Measurements from ENCODE around the gene PLTP. TPM values are rescaled to one million over a fixed set of nuclear protein-coding genes. Genes with fewer than 3 reads are reported as not detected.

Gene PLTP
- total RNA-seq, 4 donors from 2014 or later: 215 to 1,101 (median 301) TPM

DNA sequence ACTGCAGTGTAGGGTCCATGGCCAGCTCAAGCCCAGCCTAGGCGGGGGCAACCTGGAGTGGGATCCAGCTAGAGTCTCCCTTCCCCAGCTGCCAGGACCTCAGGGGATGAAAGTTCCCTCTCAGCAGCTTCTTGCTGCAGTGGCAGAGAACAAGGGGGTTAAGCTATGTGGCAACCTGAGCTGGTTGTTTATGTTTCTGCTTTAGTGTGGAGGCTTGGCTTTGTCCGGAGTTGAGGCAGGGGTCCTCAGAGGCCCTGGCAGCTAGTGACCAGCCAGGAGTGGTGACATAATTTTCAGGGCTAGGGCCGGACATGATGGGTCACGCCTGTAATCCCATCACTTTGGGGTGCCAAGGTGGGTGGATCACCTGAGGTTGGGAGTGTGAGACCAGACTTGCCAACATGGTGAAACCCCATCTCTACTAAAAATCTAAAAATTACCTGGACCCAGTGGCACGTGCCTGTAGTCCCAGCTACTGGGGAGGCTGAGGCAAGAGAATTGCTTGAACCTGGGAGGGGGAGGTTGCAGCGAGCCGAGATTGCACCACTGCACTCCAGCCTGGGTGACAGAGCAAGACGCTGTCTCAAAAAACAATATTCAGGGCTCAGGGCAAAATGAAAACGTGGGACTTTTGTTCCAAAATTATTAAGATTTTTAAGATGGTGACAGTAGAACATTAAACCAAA lies 14.0 kb upstream of the PLTP start:
- TF ChIP-seq CTCF (IDR thresholded peaks at IDR 0.05): no peak
- DNase-seq (ENCODE audit: low spot score): no peak

DNA sequence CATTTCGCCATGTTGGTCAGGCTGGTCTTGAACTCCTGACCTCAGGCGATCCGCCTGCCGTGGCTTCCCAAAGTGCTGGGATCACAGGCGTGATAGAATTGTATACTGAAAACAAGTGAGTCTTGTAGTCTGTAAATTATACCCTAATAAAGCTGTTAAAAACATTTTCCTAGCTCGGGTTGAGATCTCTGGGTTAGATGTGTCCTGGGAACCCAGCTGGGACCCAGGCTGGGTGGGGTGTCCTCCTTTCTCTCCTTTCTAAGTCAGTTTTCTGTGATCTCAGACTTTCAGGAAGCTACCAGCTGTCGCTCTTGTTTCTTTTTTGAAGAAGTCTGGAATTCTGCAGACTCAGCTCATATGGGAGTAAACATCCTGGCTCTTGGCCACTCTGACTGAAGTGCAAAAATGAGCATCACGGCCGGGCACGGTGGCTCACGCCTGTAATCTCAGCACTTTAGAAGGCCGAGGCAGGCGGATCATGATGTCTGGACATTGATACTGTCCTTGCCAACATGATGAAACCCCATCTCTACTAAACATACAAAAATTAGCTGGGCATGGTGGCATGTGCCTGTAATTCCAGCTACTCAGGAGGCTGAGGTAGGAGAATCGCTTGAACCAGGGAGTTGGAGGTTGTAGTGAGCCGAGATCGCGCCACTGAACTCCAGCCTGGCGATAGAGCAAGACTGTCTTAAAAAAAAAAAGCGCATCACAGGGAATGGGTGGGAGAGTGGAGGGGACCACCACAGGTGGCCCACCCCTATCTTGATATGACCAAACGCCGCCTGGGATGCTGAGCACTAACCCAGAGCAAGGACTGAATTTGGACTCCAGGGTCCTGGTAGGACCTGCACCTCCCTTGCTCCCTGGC lies 12.7 kb upstream of the PLTP start:
- peak; percentile 70 for ATAC-seq (ENCODE audit: low FRiP score)
- no peak for DNase-seq (ENCODE audit: low spot score)
- TF ChIP-seq CTCF (IDR thresholded peaks at IDR 0.05): no peak

More for the DNA sequence above, 14.0 kb upstream of the PLTP start:
- ATAC-seq (ENCODE audit: low FRiP score): no peak

DNA sequence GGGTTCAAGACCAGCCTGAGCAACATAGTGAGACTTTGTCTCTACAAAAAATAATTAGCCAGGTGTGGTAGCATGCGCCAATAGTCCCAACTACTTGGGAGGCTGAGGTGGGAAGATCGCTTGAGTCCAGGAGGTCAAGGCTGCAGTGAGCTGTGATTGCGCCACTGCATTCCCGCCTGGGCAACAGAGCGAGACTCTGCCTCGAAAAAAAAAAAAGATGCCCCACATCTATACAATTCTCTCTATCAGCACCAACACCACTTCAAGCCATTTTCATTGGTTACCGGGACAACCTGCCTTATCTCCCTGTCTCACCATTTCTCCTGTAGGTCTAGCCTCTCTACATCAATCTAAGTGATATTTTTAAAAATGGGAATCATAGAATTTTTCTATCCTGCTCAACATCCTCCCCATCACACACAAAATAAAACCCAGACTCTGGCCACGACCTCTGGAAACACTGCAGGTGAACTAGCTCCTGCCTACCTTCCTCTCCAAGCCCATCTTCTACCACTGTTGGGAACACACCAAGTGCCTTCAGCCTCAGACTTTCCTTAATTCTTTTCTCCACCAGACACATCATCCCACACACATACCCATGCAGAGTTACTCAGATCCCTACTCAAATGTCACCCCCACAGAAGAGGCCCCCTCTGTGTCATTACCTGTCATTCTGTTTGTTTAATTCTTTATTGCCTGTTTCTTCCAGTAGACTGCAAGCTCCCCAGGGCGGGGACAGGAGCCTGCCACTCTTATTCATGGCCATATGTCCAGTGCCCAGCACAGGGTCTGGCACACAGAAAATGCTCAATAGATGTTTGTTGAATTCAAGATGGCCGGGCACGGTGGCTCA lies 9.6 kb upstream of the PLTP start:
- ATAC-seq (ENCODE audit: low FRiP score): no peak
- no peak for DNase-seq (ENCODE audit: low spot score)
- TF ChIP-seq CTCF (IDR thresholded peaks at IDR 0.05): no peak

GRCh38 chr20:45920462-45921336 lies 8.7 kb upstream of the PLTP start:
- no peak for ATAC-seq (ENCODE audit: low FRiP score)
- TF ChIP-seq CTCF (IDR thresholded peaks at IDR 0.05): no peak
- no peak for DNase-seq (ENCODE audit: low spot score)

GRCh38 chr20:45919542-45920399 lies 7.8 kb upstream of the PLTP start:
- ATAC-seq (ENCODE audit: low FRiP score): no peak
- no peak for TF ChIP-seq CTCF (IDR thresholded peaks at IDR 0.05)
- no peak for DNase-seq (ENCODE audit: low spot score)
